Heart right ventricle (tissue), 16 donors: ENCODE data around the gene PLCB1. TPM values are rescaled to one million over a fixed set of nuclear protein-coding genes. Genes with fewer than 3 reads are reported as not detected.
"Not testable (repeated sequence)": the region's sequence is repeated elsewhere in the genome, so short reads cannot be mapped to it uniquely, and the experiment has no call there.

Source experiments
- ATAC-seq, 8 donors: fragments of 200-7000 bp; cut with Tn5 transposase; one replicate each; pipeline ENCODE4 v1.9.1; 2020; ENCODE audit warnings: mild to moderate bottlenecking in 8 of 8, moderate library complexity in 8 of 8, moderate number of reproducible peaks in 1 of 8
- DNase-seq, 2 donors: peaks; one replicate each; pipeline ENCODE4 v3.0.0-alpha.2; 2020
- H3K27ac ChIP-seq, 10 donors: fragments of 200-600 bp; sonication (generic) in 2 of 10; one replicate each; pipeline versions ENCODE4 v1.5.0 to v1.8.0; 2020 to 2022; ENCODE audit warnings: mild to moderate bottlenecking in 3 of 10
- H3K27me3 ChIP-seq, 7 donors: fragments of 200-600 bp; one replicate each; pipeline ENCODE4 v1.8.0; 2021 to 2022; ENCODE audit warnings: mild to moderate bottlenecking in 2 of 7
- H3K36me3 ChIP-seq, 9 donors: fragments of 200-600 bp; sonication (generic) in 1 of 9; one replicate each; pipeline versions ENCODE4 v1.5.0 to v1.8.0; 2020 to 2022; ENCODE audit warnings: mild to moderate bottlenecking in 2 of 9
- H3K4me1 ChIP-seq, 9 donors: fragments of 200-600 bp; sonication (generic) in 1 of 9; one replicate each; pipeline versions ENCODE4 v1.5.0 to v1.8.0; 2020 to 2022; ENCODE audit warnings: mild to moderate bottlenecking in 4 of 9
- H3K4me3 ChIP-seq, 10 donors: fragments of 200-600 bp; sonication (generic) in 2 of 10; one replicate each; pipeline versions ENCODE4 v1.5.0 to v1.8.0; 2020 to 2022; ENCODE audit warnings: mild to moderate bottlenecking in 7 of 10, moderate library complexity in 2 of 10
- H3K9me3 ChIP-seq, 11 donors: fragments of 200-600 bp in 10 of 11; sonication (generic) in 2 of 11; one replicate each; pipeline versions ENCODE4 v1.5.0 to v1.8.0; 2013 to 2022; ENCODE audit warnings: mild to moderate bottlenecking in 2 of 11, control low read depth in 1 of 11, moderate library complexity in 1 of 11
- CTCF ChIP-seq, 9 donors: fragments of 200-600 bp; sonication (generic) in 2 of 9; IDR thresholded peaks; one replicate each; pipeline versions ENCODE4 v1.5.0 to v1.8.0; 2021 to 2022; ENCODE audit warnings: antibody characterized with exemption in 9 of 9, mild to moderate bottlenecking in 5 of 9, moderate library complexity in 1 of 9
- WGBS, 2 donors: extraction: QIAGEN DNeasy Blood & Tissue Kit; methylation state at CpG; one replicate each; pipeline ENCODE4 v1.1.7; 2013; ENCODE audit warnings: inconsistent platforms in 1 of 2; 5-methylcytosine and 5-hydroxymethylcytosine counted together
- intact Hi-C, 10 donors: fragments of 100-400 bp; cut with DNase I; formaldehyde crosslinking; loops; one replicate each; pipeline versions ENCODE4 v1.11.1 to v1.14.2; 2022
- polyA plus RNA-seq, 2 donors: library from polyadenylated mRNA; stranded (reverse); fragments of 200-250 nt; gene quantifications; one replicate each; pipeline ENCODE4 v1.2.3, GENCODE V29; 2013
- total RNA-seq, 10 donors: library from RNA; stranded (reverse); fragmentation: NEBNext Ultra II Directional in 3 of 10; extraction: Animal tissue kit (Norgen Biotek cat#: 25700) in 3 of 10; gene quantifications; one replicate each; pipeline versions ENCODE4 v1.2.1 to v1.2.4, GENCODE V29; 2021 to 2023
- donor health status: Arrhythmogenic right ventricular cardiomyopathy.
- donor health status: ischemic (EF 13 %, LVEDD 7.1; RV severe dilation, severe dysfunction).
- donor health status: healthy with polysubstance abuse.
- donor health status: DM: no; HTN: yes; CAD: no.
- donor health status: DM: no; HTN: no; CAD: no.
- donor health status: ischemic (EF 25% LVEDD 6.9; RV normal size, moderate dysfunction).
- donor health status: ischemic (EF 25% LVEDD 5.7; RV mildly dilated, moderate dysfunction).
- donor health status: healthy.
- donor health status: DM: yes; HTN: yes; CAD: no.
- donor health status: Ischemic cardiomyopathy.
- donor health status: ischemic (EF 35%, LVEDD 5.7; RV mildly dilated, moderate dysfunction).
- donor health status: nonischemic (EF 11% LVEDD 7.7; RV severe dilation, severe dysfunction).
- donor health status: DM: yes; HTN: yes; CAD: no.
- donor health status: PGD.
- donor health status: ischemic (EF 29% LVEDD 5.4; RV normal size, mild dysfunction).
- donor health status: nonischemic (EF 23%, LVEDD 6.1; RV moderate dilation, normal function).

PLCB1 gene
- total and polyA plus RNA-seq, 12 donors, result 2.2 to 12.7 (median 7.1) TPM

- no peaks in the 10 kb centered on the region for H3K27me3 ChIP-seq
- H3K9me3 ChIP-seq, result no peaks in the 10 kb centered on the region
- no peaks in the 10 kb centered on the region for H3K36me3 ChIP-seq
- peaks cover 0 to 11% (median 3%) of the 10 kb centered on the region in 9 donors for H3K4me1 ChIP-seq
- H3K4me3 ChIP-seq, result no peak overlapping the region
- DNase-seq, result no peak
- no peak overlapping the region for H3K27ac ChIP-seq
- ATAC-seq, result no peak
- no peak for TF ChIP-seq CTCF (IDR thresholded peaks at IDR 0.05)
- WGBS, 2 donors, result 72 to 78% methylated on average over 4 of the region's 4 CpGs
- intact Hi-C loops, result no loop called here
These were observed 508.4 kb downstream of the PLCB1 start for GRCh38 chr20:8640461-8640860.

- no peak for DNase-seq
- TF ChIP-seq CTCF (IDR thresholded peaks at IDR 0.05), result no peak
- Histone ChIP-seq H3K27me3 (no peaks in the 10 kb centered on the region), H3K36me3 (no peaks in the 10 kb centered on the region), H3K9me3 (no peaks in the 10 kb centered on the region), H3K4me3 (no peak overlapping the region), H3K4me1 (peaks cover 0 to 28% (median 19%) of the 10 kb centered on the region in 9 donors), H3K27ac (no peak overlapping the region)
- intact Hi-C loops, result no loop called here
- ATAC-seq, result no peak
- 93 to 94% methylated on average over 1 of the region's 1 CpG for WGBS, 2 donors
These were observed 510.2 kb downstream of the PLCB1 start for GRCh38 chr20:8642247-8642646.

GRCh38 chr20:8644468-8644867, 512.4 kb downstream of the PLCB1 start:
- Histone ChIP-seq H3K27ac (peak overlapping the region in 1 of 10 donors; percentile 66), H3K4me1 (peaks cover 0 to 43% (median 29%) of the 10 kb centered on the region in 9 donors)
- H3K4me3 ChIP-seq, ATAC-seq, H3K36me3 ChIP-seq, H3K9me3 ChIP-seq, H3K27me3 ChIP-seq, intact Hi-C loops, DNase-seq: not testable (repeated sequence)
- 97 to 99% methylated on average over 10 to 12 of the region's 30 CpGs for WGBS, 2 donors

- H3K27ac ChIP-seq, result peak overlapping the region in 6 of 10 donors; percentile 55 to 76 (median 62)
- no peaks in the 10 kb centered on the region for H3K9me3 ChIP-seq
- no peak overlapping the region for H3K4me3 ChIP-seq
- TF ChIP-seq CTCF (IDR thresholded peaks at IDR 0.05), result no peak
- WGBS, 2 donors, result 86 to 93% methylated on average over 1 of the region's 1 CpG
- H3K4me1 ChIP-seq, result peaks cover 0 to 43% (median 29%) of the 10 kb centered on the region in 9 donors
- no peaks in the 10 kb centered on the region for H3K27me3 ChIP-seq
- ATAC-seq (no peak), DNase-seq (no peak)
- H3K36me3 ChIP-seq, result peaks cover 0 to 6% (median 0%) of the 10 kb centered on the region in 9 donors
- intact Hi-C loops, result loop anchor here in 1 of 10 donors (5.0 kb wide), 1 partner anchor 98 kb away; no protein-coding TSS in a partner anchor
These were observed 513.3 kb downstream of the PLCB1 start for GRCh38 chr20:8645326-8645725.

GRCh38 chr20:8646033-8646441, 514.0 kb downstream of the PLCB1 start:
- 44 to 61% methylated on average over 4 of the region's 4 CpGs for WGBS, 2 donors
- intact Hi-C loops, result loop anchor here in 1 of 10 donors (5.0 kb wide), 1 partner anchor 99 kb away; no protein-coding TSS in a partner anchor

More at GRCh38 chr20:8646033-8646441, 514.0 kb downstream of the PLCB1 start:
- DNase-seq (peak in 1 of 2 donors; percentile 15), ATAC-seq (peak in 7 of 8 donors; percentile 20 to 74 (median 60))
- peak overlapping the region in 8 of 10 donors; percentile 1 to 76 (median 64) for H3K27ac ChIP-seq
- H3K4me1 ChIP-seq, result peaks cover 0 to 40% (median 29%) of the 10 kb centered on the region in 9 donors
- H3K9me3 ChIP-seq, result no peaks in the 10 kb centered on the region
- H3K27me3 ChIP-seq, result no peaks in the 10 kb centered on the region
- H3K4me3 ChIP-seq, result no peak overlapping the region
- TF ChIP-seq CTCF (IDR thresholded peaks at IDR 0.05), result no peak
- H3K36me3 ChIP-seq, result peaks cover 0 to 6% (median 0%) of the 10 kb centered on the region in 9 donors
